GM10248 (cell line): Measurements from ENCODE around the gene CXCL14.

ENCODE experiments used
- CTCF ChIA-PET: fragments of 300-600 bp; sonication (Branson Sonifier 250); formaldehyde crosslinking; extraction: SDS; loops from one replicate; lab custom pipeline; 2021; ENCODE audit warnings: antibody characterized with exemption; lab: Yijun Ruan, JAX
- POLR2A ChIA-PET: fragments of 350-650 bp; sonication (Branson Sonifier 250); formaldehyde crosslinking; extraction: SDS; loops from one replicate; lab custom pipeline; 2020; ENCODE audit warnings: antibody characterized with exemption; lab: Yijun Ruan, JAX
- DNase-seq: peaks from one replicate; pipeline ENCODE4 v3.0.0; 2012; ENCODE audit errors: extremely low spot score
- CTCF ChIP-seq: IDR thresholded peaks from 2 replicates; pipeline ENCODE4 v1.5.1; 2012; ENCODE audit warnings: mild to moderate bottlenecking, low read depth; ENCODE audit errors: extremely low read depth, missing control alignments, control extremely low read depth

Gene CXCL14

GRCh38 chr5:135553688-135554462 is 24.9 kb downstream of the CXCL14 start:
- ChIA-PET CTCF (interaction anchor here (1.2 to 29.6 kb wide), 8 partner anchors 9 to 277 kb away, joined by 3 to 914 read pairs (median 12); partner anchors contain the start of gene TIFAB), POLR2A (no interaction called here)
- no peak for DNase-seq
- TF ChIP-seq CTCF: no peak

GRCh38 chr5:135551593-135552447 is 27.0 kb downstream of the CXCL14 start:
- peak; percentile 75 for DNase-seq
- ChIA-PET POLR2A (no interaction called here), CTCF (interaction anchor here (0.8 to 29.6 kb wide), 22 partner anchors 11 to 339 kb away, joined by 3 to 914 read pairs (median 5); partner anchors contain the start of gene TIFAB)
- TF ChIP-seq CTCF: peak; percentile 69

GRCh38 chr5:135549413-135549812 is 29.4 kb downstream of the CXCL14 start:
- no peak for TF ChIP-seq CTCF
- POLR2A ChIA-PET: no interaction called here
- CTCF ChIA-PET: interaction anchor here (1.0 to 29.6 kb wide), 5 partner anchors 8 to 125 kb away, joined by 3 to 914 read pairs (median 39); partner anchors contain the start of gene TIFAB
- no peak for DNase-seq

- POLR2A ChIA-PET: interaction anchor here (0.8 kb wide), 1 partner anchor 50 kb away, joined by 3 read pairs; no protein-coding TSS in a partner anchor
- CTCF ChIA-PET: interaction anchor here (1.4 to 29.6 kb wide), 3 partner anchors 15 to 81 kb away, joined by 5 to 914 read pairs (median 189); partner anchors contain the start of gene TIFAB
- DNase-seq: no peak
- TF ChIP-seq CTCF: no peak
Measured at GRCh38 chr5:135547590-135548254, 31.1 kb downstream of the CXCL14 start.

GRCh38 chr5:135546912-135547311 is 31.9 kb downstream of the CXCL14 start:
- CTCF ChIA-PET: interaction anchor here (1.4 to 29.6 kb wide), 2 partner anchors 19 to 81 kb away, joined by 5 to 914 read pairs; partner anchors contain the start of gene TIFAB
- POLR2A ChIA-PET: no interaction called here
- TF ChIP-seq CTCF: no peak
- DNase-seq: no peak
